Endothelial cell of umbilical vein (primary cell): ENCODE measurements around the gene HNMT. TPM values are rescaled to one million over a fixed set of nuclear protein-coding genes. Genes with fewer than 3 reads are reported as not detected.

ENCODE experiments used
- BruUV-seq: library from RNA; stranded (reverse); fragments of 400-500 nt; replicated peaks from 2 replicates; lab custom pipeline; 2021; lab: Mats Ljungman, UMichigan
- CTCF ChIA-PET: fragments of 300-600, 350-600 bp; sonication (Branson Sonifier 250); formaldehyde crosslinking; loops from one replicate; lab custom pipeline; 2021; ENCODE audit warnings: antibody characterized with exemption, inconsistent platforms; lab: Charles Lee
- POLR2A ChIA-PET: fragments of 300-600, 350-600 bp; sonication (Branson Sonifier 250); formaldehyde crosslinking; loops from one replicate; lab custom pipeline; 2021; ENCODE audit warnings: antibody characterized with exemption, inconsistent platforms; lab: Charles Lee
- DNase-seq: peaks from one replicate; pipeline ENCODE4 v3.0.0-alpha.2; 2011; ENCODE audit warnings: low read depth, low spot score
- FAIRE-seq: peaks from 2 replicates; lab custom pipeline; 2011; peaks lifted over from hg19 to GRCh38; lab: Jason Lieb, UNC
- H2AFZ ChIP-seq: 2 replicates; pipeline ENCODE4 v1.6.0; 2012; ENCODE audit warnings: low read depth, low read length, control low read depth, inconsistent platforms
- H3K27ac ChIP-seq: 2 replicates; pipeline ENCODE4 v1.5.1; 2011; ENCODE audit warnings: low read depth, mild to moderate bottlenecking, control low read depth, low read length, moderate library complexity; ENCODE audit not compliant: insufficient read depth
- H3K27me3 ChIP-seq, 2 experiments: 2 replicates each; pipeline versions ENCODE4 v1.6.0 to v1.6.1; 2011; ENCODE audit warnings: low read length in 2 of 2, mixed read lengths in 1 of 2; ENCODE audit not compliant: control insufficient read depth in 2 of 2, insufficient read depth in 2 of 2
- H3K36me3 ChIP-seq, 2 experiments: 2 replicates in 1 of 2; 3 replicates in 1 of 2; pipeline ENCODE4 v1.5.1; 2011; ENCODE audit warnings: low read length in 2 of 2, mild to moderate bottlenecking in 1 of 2, moderate library complexity in 1 of 2; ENCODE audit not compliant: control insufficient read depth in 2 of 2, insufficient read depth in 2 of 2; ENCODE audit errors: extremely low read depth in 1 of 2
- H3K4me1 ChIP-seq: 3 replicates; pipeline ENCODE4 v1.5.1; 2011; ENCODE audit warnings: mild to moderate bottlenecking, low read length; ENCODE audit not compliant: control insufficient read depth, insufficient read depth; ENCODE audit errors: extremely low read depth
- H3K4me2 ChIP-seq: 2 replicates; pipeline ENCODE4 v1.6.1; 2011; ENCODE audit warnings: low read length, control low read depth, mixed read lengths; ENCODE audit not compliant: insufficient read depth
- H3K4me3 ChIP-seq, 3 experiments: fragments of 200-600 bp in 1 of 3; sonication (generic), shearing (Covaris generic) in 1 of 3; replicated peaks in 1 of 3; 2 replicates each; pipeline ENCODE4 v1.5.1; 2011 to 2016; ENCODE audit warnings: control low read depth in 3 of 3, low read length in 3 of 3, mild to moderate bottlenecking in 2 of 3, inconsistent platforms in 1 of 3, low read depth in 1 of 3, moderate library complexity in 1 of 3; ENCODE audit not compliant: insufficient read depth in 1 of 3
- H3K79me2 ChIP-seq: 2 replicates; pipeline ENCODE4 v1.6.0; 2012; ENCODE audit warnings: low read length, inconsistent platforms; ENCODE audit not compliant: control insufficient read depth, insufficient read depth
- H3K9ac ChIP-seq: replicated peaks from 2 replicates; pipeline ENCODE3; 2011; ENCODE audit warnings: low read length, control low read depth; ENCODE audit not compliant: insufficient read depth; ENCODE audit errors: extremely low read depth
- H3K9me1 ChIP-seq: replicated peaks from 3 replicates; pipeline ENCODE4 v1.6.0; 2011; ENCODE audit warnings: mild to moderate bottlenecking, low read length; ENCODE audit not compliant: control insufficient read depth, insufficient read depth; ENCODE audit errors: extremely low read depth
- H3K9me3 ChIP-seq: replicated peaks from 2 replicates; pipeline ENCODE4 v1.5.1; 2012; ENCODE audit warnings: low read length, inconsistent platforms; ENCODE audit not compliant: control insufficient read depth, insufficient read depth
- H4K20me1 ChIP-seq: replicated peaks from 2 replicates; pipeline ENCODE3; 2011; ENCODE audit warnings: mild to moderate bottlenecking, low read length; ENCODE audit not compliant: control insufficient read depth, insufficient read depth; ENCODE audit errors: extremely low read depth
- CTCF ChIP-seq, 2 donors: IDR thresholded peaks; 1 replicate in 1 of 2; 2 replicates in 1 of 2; pipeline ENCODE4 v1.5.1; 2011; ENCODE audit warnings: low read length in 2 of 2, mild to moderate bottlenecking in 2 of 2, moderate library complexity in 2 of 2, control low read depth in 1 of 2, inconsistent platforms in 1 of 2, low read depth in 1 of 2; ENCODE audit not compliant: insufficient read depth in 1 of 2; ENCODE audit errors: extremely low read depth in 1 of 2
- EZH2 ChIP-seq: IDR thresholded peaks from 2 replicates; pipeline ENCODE4 v1.6.1; 2012; ENCODE audit warnings: borderline replicate concordance, low read depth, mild to moderate bottlenecking, moderate library complexity, low read length, inconsistent platforms; ENCODE audit not compliant: severe bottlenecking
- JUN ChIP-seq: IDR thresholded peaks from 2 replicates; pipeline ENCODE4 v1.6.1; 2011; ENCODE audit warnings: borderline replicate concordance, low read depth; ENCODE audit not compliant: insufficient read length, insufficient read depth
- MYC ChIP-seq: IDR thresholded peaks from one replicate; pipeline ENCODE4 v1.6.1; 2011; ENCODE audit warnings: mild to moderate bottlenecking, low read depth, low read length
- POLR2A ChIP-seq: IDR thresholded peaks from 2 replicates; pipeline ENCODE4 v1.6.1; 2012; ENCODE audit warnings: low read depth, mild to moderate bottlenecking, control low read depth, low read length
- POLR2AphosphoS5 ChIP-seq: IDR thresholded peaks from 2 replicates; pipeline ENCODE4 v1.6.1; 2012; ENCODE audit warnings: low read depth, mild to moderate bottlenecking, control low read depth, low read length, moderate library complexity; ENCODE audit not compliant: insufficient read depth
- dilution Hi-C: fragments of 300-500 bp; cut with MboI; formaldehyde crosslinking; loops from one replicate; pipeline ENCODE4 v1.15.0; 2019; ENCODE audit warnings: low sequenced_read_pairs; ENCODE audit not compliant: extremely low pct_ligation_motif_present
- intact Hi-C: fragments of 100-400 bp; cut with micrococcal nuclease; formaldehyde crosslinking; loops from one replicate; pipeline ENCODE4 v1.10.0; 2022
- polyA plus RNA-seq, 4 experiments: library from polyadenylated mRNA; depleted of rRNA in 3 of 4; stranded (reverse) in 3 of 4; unstranded in 1 of 4; fragments of >200 nt; gene quantifications; 2 replicates each; pipeline versions ENCODE4 v1.2.1 to v1.2.3, GENCODE V29; 2011 to 2012; ENCODE audit warnings: missing spikeins in 1 of 4
- total RNA-seq: library from RNA; stranded (reverse); gene quantifications from 2 replicates; pipeline ENCODE4 v1.2.3, GENCODE V29; 2021

HNMT gene
- total and polyA plus RNA-seq, 2 donors (not counting 3 experiments of a cell fraction or from before 2014, with no cell fraction given): 8.6 to 16.9 TPM

GRCh38 chr2:137947728-137948336 lies 16.4 kb upstream of the HNMT start:
- no peak overlapping the region for H3K4me3 ChIP-seq
- H2AFZ ChIP-seq: no peak overlapping the region
- DNase-seq: peak; percentile 82
- TF ChIP-seq CTCF (IDR thresholded peaks at IDR 0.05; ENCODE audit: extremely low read depth in 1 of 2, insufficient read depth in 1 of 2, low read depth in 1 of 2, low read length in 2 of 2): peak; percentile 45 to 62
- TF ChIP-seq JUN: no peak
- no peak overlapping the region for H3K4me2 ChIP-seq
- H3K9me3 ChIP-seq: no peaks in the 10 kb centered on the region
- H3K27me3 ChIP-seq: no peaks in the 10 kb centered on the region
- H3K79me2 ChIP-seq: no peaks in the 10 kb centered on the region
- BruUV-seq: no TSS peak
- intact Hi-C loops (loop anchor here (1.0 to 5.0 kb wide), 6 partner anchors 38 to 879 kb away; partner anchors contain the start of gene SPOPL), dilution Hi-C loops (no loop called here)
- no peaks in the 10 kb centered on the region for H3K4me1 ChIP-seq
- H3K9ac ChIP-seq: no peak overlapping the region
- POLR2A ChIA-PET: no interaction called here
- H3K27ac ChIP-seq: no peak overlapping the region
- CTCF ChIA-PET: interaction anchor here (0.7 to 6.8 kb wide), 9 partner anchors 9 to 839 kb away, joined by 3 to 103 read pairs (median 4); partner anchors contain the start of gene HNMT
- FAIRE-seq: peak; percentile 85
- no peaks in the 10 kb centered on the region for H3K36me3 ChIP-seq
- no peaks in the 10 kb centered on the region for H4K20me1 ChIP-seq
- H3K9me1 ChIP-seq: no peaks in the 10 kb centered on the region

- DNase-seq (no peak), FAIRE-seq (no peak)
- no peak overlapping the region for H3K9ac ChIP-seq
- no peaks in the 10 kb centered on the region for H4K20me1 ChIP-seq
- H3K36me3 ChIP-seq: no peaks in the 10 kb centered on the region
- no peaks in the 10 kb centered on the region for H3K9me3 ChIP-seq
- no peaks in the 10 kb centered on the region for H3K4me1 ChIP-seq
- no peaks in the 10 kb centered on the region for H3K79me2 ChIP-seq
- POLR2A ChIA-PET: no interaction called here
- BruUV-seq: no TSS peak
- no peak overlapping the region for H3K27ac ChIP-seq
- intact Hi-C loops (loop anchor here (5.0 kb wide), 1 partner anchor 553 kb away; the partner anchor contains the start of gene SPOPL), dilution Hi-C loops (no loop called here)
- no peak overlapping the region for H3K4me2 ChIP-seq
- H3K27me3 ChIP-seq: no peaks in the 10 kb centered on the region
- no peak overlapping the region for H2AFZ ChIP-seq
- CTCF ChIA-PET: interaction anchor here (0.9 to 6.8 kb wide), 9 partner anchors 9 to 838 kb away, joined by 3 to 103 read pairs (median 3); no protein-coding TSS in a partner anchor
- no peaks in the 10 kb centered on the region for H3K9me1 ChIP-seq
- H3K4me3 ChIP-seq: no peak overlapping the region
- TF ChIP-seq JUN: no peak
- TF ChIP-seq POLR2A: no peak
- no peak for TF ChIP-seq POLR2AphosphoS5
- TF ChIP-seq CTCF (IDR thresholded peaks at IDR 0.05; ENCODE audit: extremely low read depth in 1 of 2, insufficient read depth in 1 of 2, low read depth in 1 of 2, low read length in 2 of 2): no peak
- no peak for TF ChIP-seq MYC
- TF ChIP-seq EZH2: no peak
Measured at GRCh38 chr2:137948894-137949293, 15.4 kb upstream of the HNMT start.
